Coronary artery (tissue), 2 donors: ENCODE data around the gene MYBPC1.

ENCODE experiments used
- DNase-seq: peaks from one replicate; pipeline ENCODE4 v3.0.0-alpha.2; 2017; ENCODE audit warnings: low spot score
- H3K27ac ChIP-seq, 2 donors: fragments of 200-600 bp; sonication (generic); one replicate each; pipeline ENCODE4 v1.5.1; 2016 to 2019
- H3K4me3 ChIP-seq: fragments of 200-600 bp; sonication (generic); 2 replicates; pipeline ENCODE4 v1.5.1; 2016; ENCODE audit warnings: mild to moderate bottlenecking, moderate library complexity
- TF ChIP-seq, protein P1 (sequence below): fragments of 200-600 bp; sonication (generic); IDR thresholded peaks from one replicate; pipeline ENCODE4 v1.5.1; 2019; ENCODE audit warnings: antibody characterized with exemption

Gene MYBPC1

DNA sequence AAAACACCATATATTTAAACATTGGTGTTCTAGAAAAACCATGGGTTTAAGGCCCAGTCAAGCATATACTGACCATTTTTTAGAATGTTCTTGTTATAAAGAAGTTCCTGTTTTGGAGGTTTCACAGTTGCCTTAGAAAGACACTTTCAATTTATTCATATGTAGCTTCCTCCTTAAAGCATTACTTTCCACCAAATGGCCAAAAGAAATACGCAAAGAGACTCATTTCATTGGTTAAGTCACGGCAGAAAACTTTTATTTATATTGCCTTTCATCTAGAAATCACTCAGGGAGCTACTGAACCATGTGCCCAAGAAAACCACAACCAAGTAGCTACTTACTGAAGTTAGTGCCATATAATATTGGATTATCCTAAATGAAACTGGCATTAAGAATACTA is 40.0 kb downstream of the MYBPC1 start:
- DNase-seq: no peak
- Histone ChIP-seq H3K4me3 (no peak overlapping the region), H3K27ac (no peak overlapping the region)
- TF ChIP-seq, protein P1, sequence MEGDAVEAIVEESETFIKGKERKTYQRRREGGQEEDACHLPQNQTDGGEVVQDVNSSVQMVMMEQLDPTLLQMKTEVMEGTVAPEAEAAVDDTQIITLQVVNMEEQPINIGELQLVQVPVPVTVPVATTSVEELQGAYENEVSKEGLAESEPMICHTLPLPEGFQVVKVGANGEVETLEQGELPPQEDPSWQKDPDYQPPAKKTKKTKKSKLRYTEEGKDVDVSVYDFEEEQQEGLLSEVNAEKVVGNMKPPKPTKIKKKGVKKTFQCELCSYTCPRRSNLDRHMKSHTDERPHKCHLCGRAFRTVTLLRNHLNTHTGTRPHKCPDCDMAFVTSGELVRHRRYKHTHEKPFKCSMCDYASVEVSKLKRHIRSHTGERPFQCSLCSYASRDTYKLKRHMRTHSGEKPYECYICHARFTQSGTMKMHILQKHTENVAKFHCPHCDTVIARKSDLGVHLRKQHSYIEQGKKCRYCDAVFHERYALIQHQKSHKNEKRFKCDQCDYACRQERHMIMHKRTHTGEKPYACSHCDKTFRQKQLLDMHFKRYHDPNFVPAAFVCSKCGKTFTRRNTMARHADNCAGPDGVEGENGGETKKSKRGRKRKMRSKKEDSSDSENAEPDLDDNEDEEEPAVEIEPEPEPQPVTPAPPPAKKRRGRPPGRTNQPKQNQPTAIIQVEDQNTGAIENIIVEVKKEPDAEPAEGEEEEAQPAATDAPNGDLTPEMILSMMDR: no peak

DNA sequence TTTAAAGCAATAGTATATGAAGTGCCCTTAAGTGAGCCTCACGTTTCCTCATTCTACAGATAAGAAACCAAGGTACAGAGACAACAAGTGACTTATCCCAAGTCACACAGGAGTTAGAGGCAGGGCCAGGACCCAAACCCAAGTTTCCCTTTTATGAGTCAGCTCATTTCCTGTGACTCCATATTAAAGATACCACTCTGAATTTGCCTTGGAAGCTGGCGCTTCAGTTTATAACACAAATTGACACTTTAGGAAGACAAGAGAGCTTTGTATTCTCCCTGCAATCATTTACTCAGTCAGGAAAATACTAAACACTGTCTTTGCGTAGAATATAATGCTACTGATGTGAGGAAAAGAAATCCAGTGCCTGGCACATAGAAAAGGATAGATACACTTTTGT is 43.2 kb downstream of the MYBPC1 start:
- TF ChIP-seq, protein P1: no peak
- DNase-seq: no peak
- H3K27ac ChIP-seq: no peak overlapping the region
- H3K4me3 ChIP-seq: no peak overlapping the region

DNA sequence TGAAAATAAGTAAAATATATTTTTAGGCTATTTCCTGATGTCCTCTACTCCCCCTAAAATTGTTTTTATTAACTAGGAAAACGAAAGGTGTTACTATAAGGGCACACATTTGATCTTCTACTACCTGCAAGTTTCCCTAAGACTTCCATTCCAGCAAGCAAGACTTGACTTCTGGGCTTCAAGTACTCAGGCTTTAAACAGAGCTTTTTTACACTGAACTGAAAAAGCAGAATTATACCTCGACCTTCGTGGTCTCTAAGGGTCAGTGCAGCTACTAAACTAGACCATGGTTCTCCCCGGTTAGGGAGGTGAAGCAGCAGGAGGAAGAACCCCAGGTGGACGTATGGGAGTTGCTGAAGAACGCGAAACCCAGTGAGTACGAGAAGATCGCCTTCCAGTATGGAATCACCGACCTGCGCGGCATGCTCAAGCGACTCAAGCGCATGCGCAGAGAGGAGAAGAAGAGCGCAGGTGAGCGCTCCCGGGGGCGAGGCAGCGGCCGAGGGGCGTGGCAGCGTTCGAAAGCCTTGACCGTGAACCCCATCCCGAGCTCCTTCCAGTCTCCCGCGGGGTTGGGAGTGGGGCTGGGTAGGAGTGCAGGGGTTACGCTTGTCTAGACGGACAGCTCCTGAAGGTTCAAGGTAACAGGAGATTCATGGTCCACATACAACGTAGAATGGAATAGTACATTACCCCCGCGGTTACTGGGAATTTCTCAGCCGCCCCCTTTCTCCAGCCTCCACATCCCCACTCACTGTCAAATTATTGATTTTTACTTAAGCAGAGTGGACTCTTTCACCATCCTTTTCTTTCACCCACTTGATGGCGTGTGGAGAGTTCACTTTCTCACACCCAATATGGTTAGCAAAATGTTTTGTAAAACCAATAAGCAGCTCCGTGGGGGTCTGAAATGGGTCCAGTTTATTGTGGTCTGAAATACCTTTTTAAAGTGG is 47.6 kb downstream of the MYBPC1 start:
- no peak for DNase-seq

DNA sequence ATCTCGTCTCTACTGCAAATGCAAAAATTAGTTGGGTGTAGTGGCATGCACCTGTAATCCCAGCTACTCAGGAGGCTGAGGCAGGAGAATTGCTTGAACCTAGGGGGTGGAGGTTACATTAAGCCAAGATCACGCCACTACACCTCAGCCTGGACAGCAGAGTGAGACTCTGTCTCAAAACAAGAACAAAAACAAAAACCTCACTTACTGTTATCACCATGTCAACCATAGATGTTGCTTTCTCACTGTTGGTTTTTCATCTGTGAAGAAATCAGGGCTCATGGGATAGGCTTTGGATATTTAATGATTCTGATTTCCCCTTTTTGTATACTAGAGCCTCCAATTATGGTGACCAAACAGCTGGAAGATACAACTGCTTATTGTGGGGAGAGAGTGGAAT is 52.9 kb downstream of the MYBPC1 start:
- H3K4me3 ChIP-seq: no peak overlapping the region
- no peak for DNase-seq
- TF ChIP-seq, protein P1: no peak
- H3K27ac ChIP-seq: no peak overlapping the region

More for the DNA sequence above, 47.6 kb downstream of the MYBPC1 start:
- peak overlapping the region; percentile 58 for H3K4me3 ChIP-seq
- TF ChIP-seq, protein P1: no peak
- H3K27ac ChIP-seq: no peak overlapping the region

DNA sequence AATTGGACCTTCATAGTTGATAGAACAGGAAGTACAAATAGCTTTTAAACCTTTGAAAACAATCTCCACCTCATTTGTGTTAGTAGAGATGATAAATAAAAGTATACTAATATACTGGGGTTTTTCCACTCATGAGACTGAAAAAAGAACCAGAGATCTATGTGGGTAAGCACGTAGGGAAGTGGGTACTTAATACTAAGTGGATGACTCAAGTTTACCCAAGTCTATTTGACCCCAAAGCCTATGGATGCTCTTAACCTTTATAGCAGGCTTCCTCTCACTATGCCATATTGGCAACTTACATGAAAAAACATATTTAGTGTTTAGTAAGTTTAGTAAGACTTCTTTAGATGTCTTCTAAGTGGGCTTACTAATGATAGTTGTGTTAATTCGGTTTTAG is 53.4 kb downstream of the MYBPC1 start:
- Histone ChIP-seq H3K27ac (no peak overlapping the region), H3K4me3 (no peak overlapping the region)
- no peak for DNase-seq
- TF ChIP-seq, protein P1: no peak

DNA sequence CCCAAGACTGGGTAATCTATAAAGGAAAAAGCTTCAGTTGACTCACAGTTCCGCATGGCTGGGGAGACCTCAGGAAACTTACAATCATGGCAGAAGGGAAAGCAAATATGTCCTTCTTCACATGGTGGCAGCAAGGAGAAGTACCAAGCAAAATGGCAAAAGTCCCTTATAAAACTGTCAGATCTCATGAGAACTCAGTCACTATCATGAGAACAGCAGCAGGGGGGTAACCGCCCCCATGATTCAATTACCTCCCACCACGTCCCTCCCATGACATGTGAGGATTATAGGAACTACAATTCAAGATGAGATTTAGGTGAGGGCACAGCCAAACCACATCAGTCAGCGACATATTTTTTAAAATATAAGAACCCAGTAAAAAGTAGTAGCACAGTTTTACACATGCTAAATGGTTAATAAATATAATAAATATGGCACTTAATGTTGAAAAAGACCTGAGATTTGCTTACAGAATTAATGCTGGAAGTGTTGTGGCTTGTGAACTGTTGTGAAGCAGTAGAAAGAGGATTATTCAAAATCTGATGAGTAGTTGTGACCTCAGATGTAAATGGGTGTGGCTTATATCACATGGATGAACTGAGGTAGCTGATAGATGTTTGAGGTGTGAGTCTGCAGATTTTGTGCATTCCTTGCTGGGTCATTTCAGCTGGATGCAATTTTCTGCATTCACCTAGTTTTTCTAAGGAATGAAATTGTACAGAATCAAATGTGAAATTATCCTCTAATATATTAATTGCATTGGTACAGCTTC is 55.8 kb downstream of the MYBPC1 start:
- TF ChIP-seq, protein P1: no peak
- no peak overlapping the region for H3K27ac ChIP-seq
- DNase-seq: no peak
- no peak overlapping the region for H3K4me3 ChIP-seq
